ENCODE measurements around the gene HAAO. TPM values are rescaled to one million over a fixed set of nuclear protein-coding genes. Genes with fewer than 3 reads are reported as not detected.

HAAO gene
- total RNA-seq, 2 donors from 2014 or later = 10.3 to 14.0 TPM

- TF ChIP-seq POLR2AphosphoS5 (IDR thresholded peaks at IDR 0.05) (no peak), POLR2A (IDR thresholded peaks at IDR 0.05) (no peak), CTCF (IDR thresholded peaks at IDR 0.05) (no peak)
- Histone ChIP-seq H3K4me3 (no peak overlapping the region), H3K27me3 (replicated peaks; ENCODE audit: insufficient read depth) (no peaks in the 10 kb centered on the region), H3K36me3 (no peaks in the 10 kb centered on the region), H3K9me3 (no peaks in the 10 kb centered on the region), H3K27ac (no peak overlapping the region), H3K4me1 (replicated peaks) (no peaks in the 10 kb centered on the region)
- DNase-seq (ENCODE audit: low spot score) = no peak
- intact Hi-C loops (cut with DNase I) = no loop called here
- WGBS = 85% methylated on average over 16 of the region's 16 CpGs
Observed at GRCh38 chr2:42767080-42767898, 25.1 kb downstream of the HAAO start.

GRCh38 chr2:42765686-42766085, 26.7 kb downstream of the HAAO start:
- Histone ChIP-seq H3K4me1 (replicated peaks) (no peaks in the 10 kb centered on the region), H3K27me3 (replicated peaks; ENCODE audit: insufficient read depth) (no peaks in the 10 kb centered on the region), H3K4me3 (no peak overlapping the region), H3K36me3 (no peaks in the 10 kb centered on the region), H3K27ac (no peak overlapping the region), H3K9me3 (no peaks in the 10 kb centered on the region)
- intact Hi-C loops (cut with DNase I) = no loop called here
- TF ChIP-seq CTCF (IDR thresholded peaks at IDR 0.05) (no peak), POLR2A (IDR thresholded peaks at IDR 0.05) (no peak), POLR2AphosphoS5 (IDR thresholded peaks at IDR 0.05) (no peak)
- DNase-seq (ENCODE audit: low spot score) = no peak
- 91% methylated on average over 9 of the region's 9 CpGs for WGBS

GRCh38 chr2:42764901-42765300, 27.5 kb downstream of the HAAO start:
- DNase-seq (ENCODE audit: low spot score) = no peak
- Histone ChIP-seq H3K4me1 (replicated peaks) (no peaks in the 10 kb centered on the region), H3K9me3 (no peaks in the 10 kb centered on the region), H3K27ac (no peak overlapping the region), H3K27me3 (replicated peaks; ENCODE audit: insufficient read depth) (no peaks in the 10 kb centered on the region), H3K4me3 (no peak overlapping the region), H3K36me3 (no peaks in the 10 kb centered on the region)
- WGBS = 96% methylated on average over 2 of the region's 2 CpGs
- intact Hi-C loops (cut with DNase I) = no loop called here
- TF ChIP-seq POLR2A (IDR thresholded peaks at IDR 0.05) (no peak), CTCF (IDR thresholded peaks at IDR 0.05) (no peak), POLR2AphosphoS5 (IDR thresholded peaks at IDR 0.05) (no peak)

GRCh38 chr2:42764096-42764495, 28.3 kb downstream of the HAAO start, which contains the start of gene OXER1:
OXER1 (minus strand) TSS chr2:42764135; CDS start chr2:42764062, 73 bp downstream.
- H3K4me3 ChIP-seq = no peak within 1 kb of the TSS
- no peaks in the 10 kb centered on the region for H3K4me1 ChIP-seq (replicated peaks)
- no peaks in the 10 kb centered on the region for H3K36me3 ChIP-seq
- intact Hi-C loops (cut with DNase I) = no loop called here
- WGBS = 71% methylated on average over 5 of the region's 5 CpGs
- no peak within 1 kb of the TSS for H3K27ac ChIP-seq
- no peak for DNase-seq (ENCODE audit: low spot score)
- H3K9me3 ChIP-seq = no peaks in the 10 kb centered on the region
- no peaks in the 10 kb centered on the region for H3K27me3 ChIP-seq (replicated peaks; ENCODE audit: insufficient read depth)
- TF ChIP-seq POLR2A (IDR thresholded peaks at IDR 0.05) (no peak), POLR2AphosphoS5 (IDR thresholded peaks at IDR 0.05) (no peak), CTCF (IDR thresholded peaks at IDR 0.05) (no peak)

Measured in prostate gland (tissue), 2 donors.